ENCODE results near the gene MACROD1. TPM values are rescaled to one million over a fixed set of nuclear protein-coding genes. Genes with fewer than 3 reads are reported as not detected.

Gene MACROD1
- total RNA-seq, 1 donor from 2014 or later, result 61.4 TPM

GRCh38 chr11:64028398-64029115 lies 137.4 kb downstream of the MACROD1 start:
- H3K4me3 ChIP-seq, result no peak overlapping the region
- no peaks in the 10 kb centered on the region for H3K36me3 ChIP-seq
- H3K27me3 ChIP-seq, result no peaks in the 10 kb centered on the region
- DNase-seq (ENCODE audit: extremely low spot score in 2 of 2), result no peak
- TF ChIP-seq POLR2A (IDR thresholded peaks at IDR 0.05) (no peak), POLR2AphosphoS5 (IDR thresholded peaks at IDR 0.05; ENCODE audit: insufficient read depth in 1 of 2, low read depth in 1 of 2) (no peak)
- TF ChIP-seq, protein P1, sequence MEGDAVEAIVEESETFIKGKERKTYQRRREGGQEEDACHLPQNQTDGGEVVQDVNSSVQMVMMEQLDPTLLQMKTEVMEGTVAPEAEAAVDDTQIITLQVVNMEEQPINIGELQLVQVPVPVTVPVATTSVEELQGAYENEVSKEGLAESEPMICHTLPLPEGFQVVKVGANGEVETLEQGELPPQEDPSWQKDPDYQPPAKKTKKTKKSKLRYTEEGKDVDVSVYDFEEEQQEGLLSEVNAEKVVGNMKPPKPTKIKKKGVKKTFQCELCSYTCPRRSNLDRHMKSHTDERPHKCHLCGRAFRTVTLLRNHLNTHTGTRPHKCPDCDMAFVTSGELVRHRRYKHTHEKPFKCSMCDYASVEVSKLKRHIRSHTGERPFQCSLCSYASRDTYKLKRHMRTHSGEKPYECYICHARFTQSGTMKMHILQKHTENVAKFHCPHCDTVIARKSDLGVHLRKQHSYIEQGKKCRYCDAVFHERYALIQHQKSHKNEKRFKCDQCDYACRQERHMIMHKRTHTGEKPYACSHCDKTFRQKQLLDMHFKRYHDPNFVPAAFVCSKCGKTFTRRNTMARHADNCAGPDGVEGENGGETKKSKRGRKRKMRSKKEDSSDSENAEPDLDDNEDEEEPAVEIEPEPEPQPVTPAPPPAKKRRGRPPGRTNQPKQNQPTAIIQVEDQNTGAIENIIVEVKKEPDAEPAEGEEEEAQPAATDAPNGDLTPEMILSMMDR (IDR thresholded peaks at IDR 0.05), result no peak
- no peak overlapping the region for H3K27ac ChIP-seq
- intact Hi-C loops (cut with DNase I), result no loop called here
- H3K9me3 ChIP-seq, result no peaks in the 10 kb centered on the region
- peaks cover 12% of the 10 kb centered on the region for H3K4me1 ChIP-seq

GRCh38 chr11:64027651-64028397 lies 138.1 kb downstream of the MACROD1 start:
- Histone ChIP-seq H3K36me3 (no peaks in the 10 kb centered on the region), H3K4me1 (peaks cover 12% of the 10 kb centered on the region), H3K27ac (no peak overlapping the region), H3K9me3 (no peaks in the 10 kb centered on the region), H3K27me3 (no peaks in the 10 kb centered on the region), H3K4me3 (no peak overlapping the region)
- intact Hi-C loops (cut with DNase I), result no loop called here
- no peak for DNase-seq (ENCODE audit: extremely low spot score in 2 of 2)
- TF ChIP-seq POLR2AphosphoS5 (IDR thresholded peaks at IDR 0.05; ENCODE audit: insufficient read depth in 1 of 2, low read depth in 1 of 2) (no peak), POLR2A (IDR thresholded peaks at IDR 0.05) (no peak)
- TF ChIP-seq, protein P1 (IDR thresholded peaks at IDR 0.05), result no peak

GRCh38 chr11:64026575-64027205 lies 139.2 kb downstream of the MACROD1 start:
- Histone ChIP-seq H3K36me3 (no peaks in the 10 kb centered on the region), H3K27me3 (no peaks in the 10 kb centered on the region), H3K4me1 (peaks cover 20% of the 10 kb centered on the region), H3K27ac (no peak overlapping the region), H3K4me3 (no peak overlapping the region), H3K9me3 (no peaks in the 10 kb centered on the region)
- no peak for DNase-seq (ENCODE audit: extremely low spot score in 2 of 2)
- intact Hi-C loops (cut with DNase I), result no loop called here
- TF ChIP-seq, protein P1 (IDR thresholded peaks at IDR 0.05), result no peak
- TF ChIP-seq POLR2A (IDR thresholded peaks at IDR 0.05) (no peak), POLR2AphosphoS5 (IDR thresholded peaks at IDR 0.05; ENCODE audit: insufficient read depth in 1 of 2, low read depth in 1 of 2) (no peak)

DNA sequence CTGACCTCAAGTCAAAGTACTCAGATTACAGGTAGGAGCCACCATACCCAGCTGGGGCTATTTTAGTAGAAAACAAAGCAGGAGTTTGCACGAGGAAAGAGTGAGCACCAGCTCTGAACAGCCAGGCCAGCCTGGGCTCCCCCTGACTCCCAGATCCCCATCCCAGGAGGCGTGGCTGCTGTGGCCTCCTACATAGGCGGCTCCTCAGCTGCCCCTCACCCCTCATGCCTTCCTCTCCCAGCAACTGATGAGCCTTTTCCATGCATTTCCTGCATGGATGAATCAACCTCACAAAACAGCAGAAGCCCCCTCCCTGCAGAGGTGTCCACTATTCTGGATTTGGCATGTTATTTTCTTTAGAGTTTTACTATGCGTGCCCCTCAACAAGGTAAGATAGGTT lies 140.7 kb downstream of the MACROD1 start:
- TF ChIP-seq POLR2AphosphoS5 (IDR thresholded peaks at IDR 0.05; ENCODE audit: insufficient read depth in 1 of 2, low read depth in 1 of 2), result no peak
- TF ChIP-seq, protein P1 (IDR thresholded peaks at IDR 0.05), result no peak
- no peak for TF ChIP-seq POLR2A (IDR thresholded peaks at IDR 0.05)
- DNase-seq (ENCODE audit: extremely low spot score in 2 of 2), result no peak
- no peak overlapping the region for H3K4me3 ChIP-seq
- H3K27ac ChIP-seq, result no peak overlapping the region
- no peaks in the 10 kb centered on the region for H3K9me3 ChIP-seq
- H3K36me3 ChIP-seq, result no peaks in the 10 kb centered on the region
- no peaks in the 10 kb centered on the region for H3K27me3 ChIP-seq
- intact Hi-C loops (cut with DNase I), result no loop called here
- H3K4me1 ChIP-seq, result peaks cover 25% of the 10 kb centered on the region
